Ascending aorta (tissue), 2 donors: ENCODE data around the gene NAV2. TPM values are rescaled to one million over a fixed set of nuclear protein-coding genes. Genes with fewer than 3 reads are reported as not detected.

Experiments used
- DNase-seq, 2 donors: peaks; one replicate each; pipeline ENCODE4 v3.0.0-alpha.2; 2019; ENCODE audit warnings: low spot score in 2 of 2
- H3K27ac ChIP-seq, 2 donors: fragments of 200-600 bp; sonication (generic); one replicate each; pipeline ENCODE4 v1.5.1; 2016 to 2017; ENCODE audit warnings: mild to moderate bottlenecking in 1 of 2
- H3K27me3 ChIP-seq: fragments of 200-600 bp; sonication (generic); one replicate; pipeline ENCODE4 v1.5.1; 2017
- H3K36me3 ChIP-seq, 2 donors: fragments of 200-600 bp; sonication (generic); one replicate each; pipeline ENCODE4 v1.5.1; 2016
- H3K4me1 ChIP-seq, 2 donors: fragments of 200-600 bp; sonication (generic); one replicate each; pipeline ENCODE4 v1.5.1; 2016 to 2017; ENCODE audit warnings: mild to moderate bottlenecking in 1 of 2
- H3K4me3 ChIP-seq, 2 donors: fragments of 200-600 bp; sonication (generic); one replicate each; pipeline ENCODE4 v1.5.1; 2016 to 2017; ENCODE audit warnings: mild to moderate bottlenecking in 1 of 2
- H3K9me3 ChIP-seq, 2 donors: fragments of 200-600 bp; sonication (generic); one replicate each; pipeline ENCODE4 v1.5.1; 2016
- intact Hi-C: fragments of 100-400 bp; cut with DNase I; formaldehyde crosslinking; loops from one replicate; pipeline ENCODE4 v1.15.1; 2023
- total RNA-seq: library from RNA; depleted of rRNA; stranded (reverse); fragments of >200 nt; gene quantifications from one replicate; pipeline ENCODE4 v1.1.0, GENCODE V29; 2016
- TF ChIP-seq, protein P1 (sequence below), 3 experiments: fragments of 200-600 bp in 2 of 3; fragments of 450-650 bp in 1 of 3; sonication (generic) in 2 of 3; IDR thresholded peaks; one replicate each; pipeline ENCODE4 v1.5.1; 2016 to 2019; ENCODE audit warnings: antibody characterized with exemption in 3 of 3, mild to moderate bottlenecking in 1 of 3, moderate library complexity in 1 of 3

Gene NAV2
- total RNA-seq, 1 donor from 2014 or later, result 62.6 TPM

DNA sequence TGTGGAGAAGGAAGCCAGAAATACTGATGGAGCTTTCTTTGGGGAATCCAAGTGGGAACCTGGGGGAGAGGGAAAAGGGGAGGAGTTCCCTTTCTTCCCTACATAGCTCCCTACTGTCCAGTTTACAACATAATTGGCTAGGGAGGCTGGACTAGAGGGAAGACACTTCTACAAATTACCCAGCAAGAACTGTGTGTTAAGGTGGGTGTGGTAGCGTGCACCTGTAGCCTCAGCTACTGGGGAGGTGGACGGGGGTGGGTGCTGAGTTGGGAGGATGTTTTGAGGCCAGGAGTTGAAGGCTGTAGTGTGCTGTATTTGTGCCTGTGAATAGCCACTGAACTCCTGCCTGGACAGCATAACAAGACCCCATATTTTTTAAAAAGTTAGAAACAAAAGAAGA lies 74.0 kb downstream of the NAV2 start:
- no peak overlapping the region for H3K27ac ChIP-seq
- no peak for DNase-seq
- H3K4me1 ChIP-seq, result peaks cover 4 to 33% of the 10 kb centered on the region in 2 donors
- H3K27me3 ChIP-seq, result no peaks in the 10 kb centered on the region
- H3K36me3 ChIP-seq, result no peaks in the 10 kb centered on the region
- no peak overlapping the region for H3K4me3 ChIP-seq
- TF ChIP-seq, protein P1, sequence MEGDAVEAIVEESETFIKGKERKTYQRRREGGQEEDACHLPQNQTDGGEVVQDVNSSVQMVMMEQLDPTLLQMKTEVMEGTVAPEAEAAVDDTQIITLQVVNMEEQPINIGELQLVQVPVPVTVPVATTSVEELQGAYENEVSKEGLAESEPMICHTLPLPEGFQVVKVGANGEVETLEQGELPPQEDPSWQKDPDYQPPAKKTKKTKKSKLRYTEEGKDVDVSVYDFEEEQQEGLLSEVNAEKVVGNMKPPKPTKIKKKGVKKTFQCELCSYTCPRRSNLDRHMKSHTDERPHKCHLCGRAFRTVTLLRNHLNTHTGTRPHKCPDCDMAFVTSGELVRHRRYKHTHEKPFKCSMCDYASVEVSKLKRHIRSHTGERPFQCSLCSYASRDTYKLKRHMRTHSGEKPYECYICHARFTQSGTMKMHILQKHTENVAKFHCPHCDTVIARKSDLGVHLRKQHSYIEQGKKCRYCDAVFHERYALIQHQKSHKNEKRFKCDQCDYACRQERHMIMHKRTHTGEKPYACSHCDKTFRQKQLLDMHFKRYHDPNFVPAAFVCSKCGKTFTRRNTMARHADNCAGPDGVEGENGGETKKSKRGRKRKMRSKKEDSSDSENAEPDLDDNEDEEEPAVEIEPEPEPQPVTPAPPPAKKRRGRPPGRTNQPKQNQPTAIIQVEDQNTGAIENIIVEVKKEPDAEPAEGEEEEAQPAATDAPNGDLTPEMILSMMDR (IDR thresholded peaks at IDR 0.05), result no peak
- no peaks in the 10 kb centered on the region for H3K9me3 ChIP-seq
- intact Hi-C loops, result no loop called here

DNA sequence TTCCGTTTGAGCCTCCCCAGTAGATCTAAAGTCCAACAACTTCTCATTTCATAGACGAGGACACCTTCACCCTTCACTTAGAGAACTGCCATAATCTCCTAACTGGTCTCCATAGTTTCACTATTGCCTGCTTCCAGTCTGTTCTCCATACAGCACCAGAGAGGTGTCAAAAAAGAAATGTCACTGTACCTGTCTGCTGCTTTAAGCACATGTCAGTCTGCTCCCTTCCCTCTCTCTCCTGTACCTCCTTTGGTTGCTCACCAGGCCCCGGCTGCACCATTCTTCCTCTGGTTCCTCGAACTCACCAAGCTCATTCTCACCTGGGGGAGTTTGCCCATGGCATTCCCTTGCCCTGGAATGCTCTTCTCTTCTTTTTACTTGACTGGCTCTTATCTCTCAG lies 75.8 kb downstream of the NAV2 start:
- intact Hi-C loops, result no loop called here
- Histone ChIP-seq H3K27ac (no peak overlapping the region), H3K4me1 (peaks cover 4 to 42% of the 10 kb centered on the region in 2 donors), H3K36me3 (peaks cover 0 to 2% of the 10 kb centered on the region in 2 donors), H3K4me3 (no peak overlapping the region), H3K9me3 (no peaks in the 10 kb centered on the region), H3K27me3 (no peaks in the 10 kb centered on the region)
- DNase-seq, result no peak
- TF ChIP-seq, protein P1 (IDR thresholded peaks at IDR 0.05), result no peak

DNA sequence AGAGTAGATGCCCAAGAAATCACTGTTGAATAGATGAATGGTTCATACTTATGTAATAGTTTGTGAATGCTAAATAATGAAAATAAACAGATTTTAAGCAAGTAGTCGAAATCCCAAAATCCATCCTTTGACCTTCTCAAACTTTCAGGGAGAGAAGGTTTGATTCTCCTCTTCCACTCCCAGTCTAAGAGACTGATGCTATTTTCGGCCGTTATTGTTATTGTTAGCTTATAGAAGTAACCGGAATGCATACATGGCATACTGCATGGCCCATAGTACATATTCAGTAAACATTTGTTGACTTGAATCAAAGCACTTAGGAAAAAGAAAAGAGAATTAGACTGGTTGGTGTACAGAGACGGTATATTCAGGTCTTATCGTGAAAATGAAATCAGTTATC lies 76.6 kb downstream of the NAV2 start:
- H3K4me3 ChIP-seq, result no peak overlapping the region
- peaks cover 0 to 4% of the 10 kb centered on the region in 2 donors for H3K36me3 ChIP-seq
- H3K27me3 ChIP-seq, result no peaks in the 10 kb centered on the region
- H3K9me3 ChIP-seq, result no peaks in the 10 kb centered on the region
- TF ChIP-seq, protein P1 (IDR thresholded peaks at IDR 0.05), result no peak
- intact Hi-C loops, result no loop called here
- H3K27ac ChIP-seq, result no peak overlapping the region
- DNase-seq, result no peak
- peaks cover 4 to 42% of the 10 kb centered on the region in 2 donors for H3K4me1 ChIP-seq

DNA sequence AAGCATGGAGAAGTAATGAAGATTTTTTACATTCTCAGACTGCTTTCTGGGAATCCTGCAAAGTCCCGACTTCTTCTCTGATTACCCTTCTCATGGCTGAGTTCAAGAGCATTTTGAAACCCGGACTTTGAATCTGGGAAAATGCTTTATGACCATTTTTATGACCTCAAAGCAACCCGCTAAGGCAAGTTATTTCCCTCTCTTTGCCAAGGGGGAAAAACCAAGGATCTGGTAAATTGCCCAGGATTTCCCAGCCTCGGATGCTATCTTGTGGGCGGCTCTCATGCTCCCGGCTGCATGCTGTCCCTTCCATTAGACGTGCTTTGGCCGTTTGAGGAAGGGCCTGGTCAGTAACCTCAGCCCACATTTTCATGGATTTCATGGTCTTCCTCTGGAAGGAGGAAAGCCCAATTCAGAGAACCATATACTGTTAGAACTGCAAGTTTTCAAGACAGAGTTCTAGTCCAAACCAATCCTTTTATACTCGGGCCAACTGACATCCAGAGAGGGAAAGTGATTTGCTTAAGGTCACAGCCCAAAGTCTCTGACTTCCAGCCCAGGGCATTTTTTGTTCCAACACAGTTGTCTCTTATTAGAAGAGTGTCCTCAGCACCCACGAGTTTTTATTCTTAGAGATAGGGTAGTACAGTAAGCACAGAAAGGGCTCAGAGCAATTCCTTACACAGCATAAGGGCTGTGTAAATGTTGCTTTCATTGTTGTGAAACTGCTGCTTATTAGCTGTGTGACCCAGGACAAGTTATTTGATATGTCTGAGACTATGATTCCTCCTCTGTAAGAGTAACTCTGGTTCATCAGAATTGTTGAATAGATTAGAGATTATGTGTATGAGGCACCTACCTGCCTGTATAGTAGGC lies 77.4 kb downstream of the NAV2 start:
- Histone ChIP-seq H3K36me3 (peaks cover 0 to 4% of the 10 kb centered on the region in 2 donors), H3K27me3 (no peaks in the 10 kb centered on the region), H3K4me3 (no peak overlapping the region), H3K9me3 (no peaks in the 10 kb centered on the region), H3K27ac (peak overlapping the region in 1 of 2 donors; percentile 24), H3K4me1 (peaks cover 4 to 44% of the 10 kb centered on the region in 2 donors)
- TF ChIP-seq, protein P1 (IDR thresholded peaks at IDR 0.05), result no peak
- intact Hi-C loops, result no loop called here
- DNase-seq, result no peak

DNA sequence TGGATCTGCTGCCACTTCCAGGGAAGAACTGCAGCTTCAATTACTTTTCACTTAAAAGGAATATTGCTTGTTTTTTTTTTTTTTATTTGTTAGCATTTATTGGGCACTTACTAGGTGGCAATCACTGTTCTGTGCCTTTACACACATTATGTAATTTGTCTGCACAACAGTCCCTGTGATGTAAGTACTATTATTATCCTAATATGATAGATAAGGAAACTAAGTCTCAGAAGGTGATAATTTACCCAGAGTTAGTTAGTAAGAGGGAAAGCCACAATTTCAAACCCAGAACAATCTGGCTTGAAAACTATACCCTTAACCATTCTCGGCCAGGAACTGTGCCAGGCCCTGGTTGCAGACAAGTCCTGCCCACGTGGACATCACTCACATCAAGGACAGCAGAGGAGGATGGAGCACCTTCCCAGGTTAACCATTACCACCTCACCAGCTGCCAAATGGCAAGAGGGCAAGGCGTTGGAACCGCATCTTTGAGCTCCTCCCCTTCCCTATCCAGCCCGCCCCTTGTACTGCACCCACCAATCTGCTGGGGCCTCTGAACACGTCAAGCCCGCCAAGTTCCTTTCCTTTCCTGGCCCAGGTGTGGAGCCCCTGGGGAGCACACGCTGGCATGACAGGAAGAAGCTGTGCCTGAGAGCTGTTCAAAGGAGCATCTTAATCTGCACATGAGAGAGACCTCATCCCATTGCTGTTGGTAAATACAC lies 78.4 kb downstream of the NAV2 start:
- Histone ChIP-seq H3K27me3 (no peaks in the 10 kb centered on the region), H3K36me3 (peaks cover 0 to 4% of the 10 kb centered on the region in 2 donors), H3K27ac (no peak overlapping the region), H3K4me1 (peaks cover 4 to 44% of the 10 kb centered on the region in 2 donors), H3K9me3 (no peaks in the 10 kb centered on the region), H3K4me3 (no peak overlapping the region)
- intact Hi-C loops, result no loop called here
- TF ChIP-seq, protein P1 (IDR thresholded peaks at IDR 0.05), result no peak
- DNase-seq, result no peak
